GM21423 (cell line): ENCODE measurements around the gene CSNK1G1.
"Not testable (repeated sequence)": the region's sequence is repeated elsewhere in the genome, so short reads cannot be mapped to it uniquely, and the experiment has no call there.

Experiments
- ATAC-seq: cut with Tn5 transposase; IDR thresholded peaks from one replicate; pipeline ENCODE4 v1.9.1; 2021; ENCODE audit warnings: mild to moderate bottlenecking, moderate library complexity; ENCODE audit not compliant: unreplicated experiment

CSNK1G1 gene

GRCh38 chr15:64247535-64247905, 108.5 kb downstream of the CSNK1G1 start:
- ATAC-seq: no peak

DNA sequence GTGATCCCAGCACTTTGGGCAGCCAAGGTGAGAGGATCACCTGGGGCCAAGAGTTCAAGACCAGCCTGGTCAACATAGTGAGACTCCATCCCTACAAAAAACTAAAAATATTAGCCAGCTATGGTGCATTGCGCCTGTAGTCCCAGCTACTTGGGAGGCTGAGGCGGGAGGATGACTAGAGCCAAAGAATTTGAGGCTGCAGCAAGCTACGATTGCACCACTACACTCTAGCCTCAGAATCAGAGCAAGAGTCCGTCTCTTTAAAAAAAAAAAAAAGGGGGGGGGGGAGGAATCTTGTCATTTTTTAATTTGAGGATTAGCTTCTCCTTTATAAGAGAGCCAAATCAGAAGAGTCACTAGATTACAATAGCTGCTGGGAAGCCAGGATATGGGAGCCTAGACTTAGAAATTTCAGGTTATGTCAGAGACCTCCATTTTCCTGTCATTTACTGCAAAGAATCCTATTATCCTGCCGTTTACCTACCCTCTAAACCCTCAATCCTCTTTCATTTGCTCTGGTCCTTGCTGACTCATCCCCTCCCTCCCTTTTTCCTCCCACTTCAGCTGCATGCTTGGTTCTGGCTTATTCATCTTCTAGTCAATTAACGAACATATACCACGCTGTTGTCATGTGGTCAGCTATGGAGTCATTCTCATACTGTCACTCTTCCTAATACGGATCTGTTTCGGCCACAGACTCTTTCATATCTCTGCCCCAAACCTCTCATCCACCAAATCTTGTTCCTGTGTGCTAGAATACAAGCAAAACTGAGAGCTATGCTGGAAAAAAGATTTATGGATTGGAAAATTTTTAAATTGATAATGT, 109.4 kb downstream of the CSNK1G1 start:
- peak; percentile 88 for ATAC-seq

DNA sequence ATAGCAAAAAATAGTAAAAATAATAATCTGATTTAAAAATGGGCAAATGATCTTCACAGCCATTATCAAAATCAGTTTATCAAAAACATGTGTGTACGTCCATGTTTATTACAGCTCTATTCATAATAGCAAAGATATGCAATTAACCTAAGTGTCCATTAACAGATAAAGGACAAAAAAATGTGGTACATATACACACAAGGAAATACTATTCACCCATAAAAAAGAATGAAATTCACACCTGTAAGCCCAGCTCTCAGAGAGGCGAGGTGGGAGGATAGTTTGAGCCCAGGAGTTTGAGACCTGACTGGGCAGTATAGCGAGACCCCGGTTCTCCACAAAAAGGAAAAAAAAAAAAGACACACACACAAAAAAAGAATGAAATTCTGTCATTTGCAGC, 110.6 kb downstream of the CSNK1G1 start:
- ATAC-seq: no peak

GRCh38 chr15:64237677-64238076, 118.3 kb downstream of the CSNK1G1 start:
- no peak for ATAC-seq

GRCh38 chr15:64236156-64236894, 119.6 kb downstream of the CSNK1G1 start:
- ATAC-seq: no peak

DNA sequence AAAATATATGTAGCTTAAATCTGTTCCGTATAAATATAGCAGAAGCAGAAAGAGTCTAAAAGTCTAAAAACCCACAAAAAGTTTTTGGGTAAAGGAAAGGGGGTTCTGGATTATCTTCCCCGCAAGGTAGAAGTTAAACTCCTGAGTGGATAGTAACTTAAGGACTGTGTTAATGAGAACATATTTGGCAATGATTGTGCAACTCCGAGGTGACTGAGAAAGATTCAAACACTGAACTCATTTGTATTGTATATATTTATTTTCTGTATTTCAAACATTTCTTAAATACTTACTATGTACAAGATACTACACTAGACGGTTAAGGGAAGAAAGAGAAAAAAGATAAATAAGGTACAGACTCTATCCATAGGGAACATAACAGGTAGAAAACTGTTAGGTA, 120.4 kb downstream of the CSNK1G1 start:
- ATAC-seq: no peak

- no peak for ATAC-seq
Observed at GRCh38 chr15:64233299-64233698, 122.7 kb downstream of the CSNK1G1 start.

- no peak for ATAC-seq
Observed at GRCh38 chr15:64232400-64232799, 123.6 kb downstream of the CSNK1G1 start.

- ATAC-seq: no peak
Observed at GRCh38 chr15:64229129-64229724, 126.7 kb downstream of the CSNK1G1 start.

DNA sequence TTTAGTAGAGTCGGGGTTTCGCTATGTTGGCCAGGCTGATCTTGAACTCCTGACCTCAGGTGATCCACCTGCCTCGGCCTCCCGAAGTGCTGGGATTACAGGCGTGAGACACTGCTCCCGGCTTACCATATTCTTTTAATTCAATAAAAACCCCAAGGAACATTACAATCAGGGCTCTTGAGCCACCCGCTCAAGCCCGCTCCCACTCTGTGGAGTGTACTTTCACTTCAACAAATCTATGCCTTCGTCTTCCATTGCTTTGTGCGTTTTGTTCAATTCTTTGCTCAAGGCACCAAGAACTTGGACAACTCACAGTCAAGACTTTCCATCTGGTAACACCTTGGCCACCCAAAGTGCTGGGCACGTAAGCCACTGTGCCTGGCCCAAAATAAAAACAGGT, 130.2 kb downstream of the CSNK1G1 start:
- no peak for ATAC-seq

DNA sequence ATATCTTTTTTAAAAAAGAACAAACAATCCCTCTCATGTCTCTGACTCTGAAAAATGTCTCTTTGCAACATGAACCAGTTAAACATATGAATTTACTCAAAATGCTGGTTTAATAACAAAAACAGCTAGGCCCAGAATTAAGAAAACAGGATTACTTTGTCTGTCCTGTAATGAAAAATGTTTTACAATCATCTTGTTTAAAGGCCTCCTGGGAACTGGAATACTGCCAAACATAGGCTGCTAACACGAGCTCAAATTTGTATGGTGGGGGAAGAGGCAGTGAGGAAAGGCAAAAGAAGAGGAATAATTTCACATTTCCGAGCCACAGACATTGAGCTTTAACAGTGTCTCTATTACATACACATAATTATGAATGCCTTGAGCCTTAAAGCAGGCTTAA, 131.5 kb downstream of the CSNK1G1 start:
- no peak for ATAC-seq

- ATAC-seq: no peak
Observed at GRCh38 chr15:64223882-64224281, 132.1 kb downstream of the CSNK1G1 start.

DNA sequence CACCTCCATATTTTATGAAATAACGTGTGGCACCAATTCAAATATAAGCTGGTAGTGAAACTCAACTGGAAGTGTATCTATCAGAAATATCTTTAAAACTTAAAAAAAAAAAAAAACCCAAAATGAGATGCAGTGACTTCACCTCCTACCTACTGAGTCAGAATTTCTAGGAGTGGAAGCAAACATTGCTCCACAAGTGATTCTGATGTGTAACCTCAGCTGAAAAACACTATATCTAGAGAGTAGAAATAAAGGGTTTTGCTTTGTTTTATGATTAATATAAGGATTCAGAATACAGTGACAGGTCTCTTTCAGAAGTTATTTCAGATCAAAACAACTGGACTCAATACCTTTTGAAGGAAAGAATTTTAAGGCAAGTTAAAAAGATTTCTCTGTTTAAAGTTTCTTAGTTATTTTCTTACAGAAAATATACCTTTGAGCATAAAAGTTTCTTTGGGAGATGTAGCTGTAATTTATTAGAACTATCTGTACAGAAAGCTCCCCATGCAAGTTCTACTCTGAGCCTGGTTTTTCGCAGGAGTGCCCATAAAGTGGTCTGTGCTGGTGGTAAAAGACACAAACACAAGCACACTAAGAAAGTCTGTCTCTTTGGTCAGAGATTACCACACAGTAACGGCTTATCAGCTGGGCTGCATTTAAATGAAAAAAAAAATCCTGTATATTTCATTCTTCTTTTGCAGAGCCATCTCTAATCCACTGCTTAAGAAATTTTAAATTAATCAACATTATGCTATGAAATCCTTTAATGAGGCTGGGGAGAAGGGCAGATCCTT, 133.2 kb downstream of the CSNK1G1 start:
- no peak for ATAC-seq

DNA sequence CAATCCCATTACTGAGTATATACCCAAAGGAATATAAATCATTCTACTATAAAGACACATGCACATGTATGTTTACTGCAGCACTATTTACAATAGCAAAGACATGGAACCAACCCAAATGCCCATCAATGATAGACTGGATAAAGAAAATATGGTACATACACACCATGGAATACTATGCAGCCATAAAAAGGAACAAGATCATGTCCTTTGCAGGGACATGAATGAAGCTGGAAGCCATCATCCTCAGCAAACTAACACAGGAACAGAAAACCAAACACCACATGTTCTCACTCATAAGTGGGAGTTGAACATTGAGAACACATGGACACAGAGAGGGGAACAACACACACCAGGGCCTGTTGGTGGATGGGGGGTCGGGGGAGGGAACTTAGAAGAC, 134.1 kb downstream of the CSNK1G1 start:
- ATAC-seq: not testable (repeated sequence)

DNA sequence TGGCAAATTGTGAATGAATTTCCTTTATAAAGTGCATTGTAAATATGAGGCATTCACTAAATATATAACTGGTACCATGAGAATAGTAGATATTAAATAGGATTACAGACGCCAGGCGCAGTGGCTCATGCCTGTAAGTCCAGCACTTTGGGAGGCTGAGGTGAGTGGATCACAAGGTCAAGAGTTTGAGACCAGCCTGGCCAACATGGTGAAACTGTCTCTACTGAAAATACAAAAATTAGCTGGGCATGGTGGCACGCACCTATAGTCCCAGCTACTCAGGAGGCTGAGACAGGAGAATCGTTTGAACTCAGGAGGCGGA, 138.6 kb downstream of the CSNK1G1 start:
- not testable (repeated sequence) for ATAC-seq

DNA sequence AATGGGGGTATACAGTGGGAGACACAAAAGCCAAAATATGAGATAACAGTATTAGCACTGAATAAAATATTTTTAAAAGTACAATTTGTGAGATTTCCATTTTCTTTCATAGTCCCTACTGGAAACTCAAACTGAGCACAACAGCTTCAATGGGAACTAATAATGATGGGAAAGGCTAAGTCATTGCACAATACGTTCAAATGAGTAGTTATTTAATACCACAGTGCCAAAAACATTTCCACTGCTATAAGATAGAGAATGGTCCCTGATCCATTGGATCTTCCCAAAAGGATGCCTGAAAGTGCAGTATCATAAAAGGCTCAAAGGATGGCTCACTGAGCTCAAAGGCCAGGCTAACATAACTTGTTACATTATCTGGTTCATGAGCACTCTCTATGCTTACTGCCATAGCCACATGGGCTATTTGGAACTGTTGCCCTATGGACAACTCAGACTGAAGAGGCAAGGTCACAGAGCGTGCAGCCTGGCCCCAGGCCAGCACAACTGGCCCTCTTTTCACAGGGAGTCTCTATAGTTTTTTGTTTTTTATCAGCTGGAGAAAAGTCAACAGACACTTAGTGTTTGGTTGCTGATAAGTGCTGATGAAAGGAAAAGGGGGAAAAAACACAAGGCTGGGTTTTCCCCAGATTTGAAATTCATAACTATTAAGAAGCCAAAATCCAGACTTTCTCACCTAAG, 139.1 kb downstream of the CSNK1G1 start:
- ATAC-seq: no peak

DNA sequence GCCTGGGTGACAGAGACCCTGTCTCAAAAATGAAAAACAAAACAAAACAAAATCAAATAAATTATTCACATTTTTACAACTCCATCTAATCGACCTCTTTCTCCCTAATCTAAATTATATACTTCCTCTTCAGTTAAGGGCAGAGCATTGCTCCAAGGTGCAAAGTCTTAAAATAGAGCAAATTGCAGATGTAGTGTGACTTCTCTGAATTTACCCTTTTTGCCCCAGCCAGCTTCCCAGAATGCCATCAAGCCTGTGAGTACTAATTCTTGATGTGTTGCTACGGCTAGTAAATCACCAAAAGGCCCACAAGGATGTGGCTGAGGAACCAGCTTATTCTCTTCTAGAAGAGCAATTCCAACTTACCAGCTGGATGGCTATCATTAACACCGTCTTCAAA, 139.8 kb downstream of the CSNK1G1 start:
- ATAC-seq: no peak

GRCh38 chr15:64213646-64214045, 142.3 kb downstream of the CSNK1G1 start:
- ATAC-seq: no peak

DNA sequence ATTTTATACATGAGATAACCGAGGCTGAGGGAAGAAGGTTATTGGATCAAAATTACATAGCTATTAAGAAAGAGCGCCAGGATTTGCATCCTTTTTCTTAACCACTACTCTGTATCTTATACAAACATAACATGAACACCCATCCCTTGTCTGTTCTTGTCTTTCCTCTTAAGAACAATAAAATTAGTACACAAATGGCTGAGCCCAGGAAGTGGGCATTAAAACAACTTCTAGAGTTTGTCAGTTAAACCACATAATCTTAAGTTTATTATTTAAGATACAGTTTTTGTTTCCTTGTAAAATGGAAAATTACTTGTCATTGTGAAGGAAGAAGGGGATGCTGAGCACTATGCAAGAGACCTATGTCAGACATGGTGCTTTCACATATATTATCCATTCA, 144.3 kb downstream of the CSNK1G1 start:
- ATAC-seq: no peak

DNA sequence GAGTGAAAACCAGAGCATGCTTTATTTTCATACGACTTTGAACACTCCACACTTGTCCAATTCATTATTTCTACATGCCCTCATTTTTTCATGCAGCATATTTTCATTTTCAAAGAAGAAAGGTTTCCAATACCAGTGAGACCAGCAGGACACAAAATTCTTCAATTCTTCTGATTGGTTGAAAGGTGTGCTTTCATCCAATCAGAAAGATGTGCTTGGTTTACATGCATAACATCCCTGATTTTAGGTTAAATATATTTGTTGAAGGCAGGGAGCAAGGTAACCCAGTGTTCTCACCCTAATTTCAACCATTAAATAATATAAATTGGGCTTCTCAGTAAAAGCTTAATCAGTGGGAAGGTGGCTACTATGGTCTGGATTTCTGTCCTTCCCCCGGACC, 145.6 kb downstream of the CSNK1G1 start:
- ATAC-seq: no peak
